GM12891 (cell line): Measurements from ENCODE around the gene ARHGAP6.

ENCODE experiments used
- PAX5 ChIP-seq: IDR thresholded peaks from 2 replicates; pipeline ENCODE4 v1.6.1; 2011; ENCODE audit warnings: low read length, moderate library complexity, mild to moderate bottlenecking; ENCODE audit not compliant: insufficient read depth, severe bottlenecking
- POLR2A ChIP-seq: IDR thresholded peaks from 2 replicates; pipeline ENCODE4 v1.6.1; 2011; ENCODE audit warnings: low read depth, low read length, control low read depth
- POLR2AphosphoS5 ChIP-seq: IDR thresholded peaks from 2 replicates; pipeline ENCODE4 v1.6.1; 2011; ENCODE audit warnings: low read depth, low read length, control low read depth
- POU2F2 ChIP-seq: IDR thresholded peaks from 2 replicates; pipeline ENCODE4 v1.6.1; 2011; ENCODE audit warnings: low read depth, mild to moderate bottlenecking, control low read depth, low read length, moderate library complexity
- SPI1 ChIP-seq: IDR thresholded peaks from 2 replicates; pipeline ENCODE4 v1.6.1; 2011; ENCODE audit warnings: low read depth, low read length, control low read depth
- TAF1 ChIP-seq: IDR thresholded peaks from 2 replicates; pipeline ENCODE4 v1.6.1; 2011; ENCODE audit warnings: low read depth, low read length, control low read depth

GRCh38 chrX:11304829-11305228, 360.9 kb downstream of the ARHGAP6 start:
- TF ChIP-seq POLR2AphosphoS5 (no peak), POLR2A (no peak), TAF1 (no peak), SPI1 (no peak), PAX5 (no peak), POU2F2 (no peak)
